IMR-90 (cell line): ENCODE measurements around the gene RBM46. TPM values are rescaled to one million over a fixed set of nuclear protein-coding genes. Genes with fewer than 3 reads are reported as not detected.

Experiments used
- ATAC-seq: fragments of 200-7000 bp; cut with Tn5 transposase; 2 replicates; pipeline ENCODE4 v1.9.1; 2020; ENCODE audit warnings: low read depth, mild to moderate bottlenecking, moderate library complexity
- BruUV-seq: library from RNA; stranded (reverse); fragments of 400-500 nt; replicated peaks from 2 replicates; lab custom pipeline; 2021; lab: Mats Ljungman, UMichigan
- CTCF ChIA-PET: fragments of 300-600 bp; formaldehyde crosslinking; extraction: SDS; loops from one replicate; lab custom pipeline; 2021; ENCODE audit warnings: antibody characterized with exemption; lab: Yijun Ruan, JAX
- POLR2A ChIA-PET: fragments of 300-600 bp; sonication (Branson Sonifier 250); formaldehyde crosslinking; loops from one replicate; lab custom pipeline; 2022; ENCODE audit warnings: antibody characterized with exemption; ENCODE audit not compliant: unreplicated experiment; lab: Charles Lee
- DNase-seq: peaks from one replicate; pipeline ENCODE4 v3.0.0; 2013
- H2AFZ ChIP-seq: replicated peaks from 2 replicates; pipeline ENCODE3; 2013; ENCODE audit warnings: low read length, mild to moderate bottlenecking; ENCODE audit not compliant: poor library complexity
- H2AK5ac ChIP-seq: 2 replicates; pipeline ENCODE4 v1.6.1; 2013; ENCODE audit warnings: low read depth, low read length, inconsistent platforms
- H2AK9ac ChIP-seq: replicated peaks from 2 replicates; pipeline ENCODE3; 2013; ENCODE audit warnings: mild to moderate bottlenecking, low read depth, low read length, moderate library complexity; ENCODE audit not compliant: poor library complexity
- H2BK120ac ChIP-seq: 2 replicates; pipeline ENCODE4 v1.6.1; 2013; ENCODE audit warnings: low read depth, low read length, inconsistent platforms
- H2BK15ac ChIP-seq: 3 replicates; pipeline ENCODE4 v1.6.1; 2013; ENCODE audit warnings: low read depth, low read length, inconsistent platforms
- H2BK20ac ChIP-seq: 2 replicates; pipeline ENCODE4 v1.6.1; 2013; ENCODE audit warnings: low read depth, mild to moderate bottlenecking, inconsistent platforms, low read length, moderate library complexity
- H2BK5ac ChIP-seq: 2 replicates; pipeline ENCODE4 v1.6.1; 2013; ENCODE audit warnings: mild to moderate bottlenecking, low read depth, low read length, inconsistent platforms; ENCODE audit not compliant: poor library complexity, severe bottlenecking
- H3K14ac ChIP-seq: replicated peaks from 2 replicates; pipeline ENCODE4 v1.6.1; 2013; ENCODE audit warnings: low read depth, low read length, inconsistent platforms
- H3K18ac ChIP-seq: 2 replicates; pipeline ENCODE4 v1.6.1; 2013; ENCODE audit warnings: low read depth, low read length, control low read depth
- H3K23ac ChIP-seq: 2 replicates; pipeline ENCODE4 v1.6.1; 2013; ENCODE audit warnings: low read depth, low read length, inconsistent platforms
- H3K27ac ChIP-seq: 2 replicates; pipeline ENCODE4 v1.5.1; 2013; ENCODE audit warnings: mild to moderate bottlenecking, control low read depth, low read length; ENCODE audit not compliant: insufficient read depth
- H3K27me3 ChIP-seq: 2 replicates; pipeline ENCODE4 v1.6.1; 2013; ENCODE audit warnings: low read length; ENCODE audit not compliant: control insufficient read depth, insufficient read depth
- H3K36me3 ChIP-seq: 2 replicates; pipeline ENCODE4 v1.6.1; 2013; ENCODE audit warnings: low read length, mixed read lengths; ENCODE audit not compliant: control insufficient read depth, insufficient read depth
- H3K4ac ChIP-seq: 2 replicates; pipeline ENCODE4 v1.6.1; 2013; ENCODE audit warnings: low read depth, low read length, inconsistent platforms
- H3K4me1 ChIP-seq: 2 replicates; pipeline ENCODE4 v1.6.1; 2013; ENCODE audit warnings: low read length, mixed read lengths; ENCODE audit not compliant: control insufficient read depth, insufficient read depth
- H3K4me2 ChIP-seq: 2 replicates; pipeline ENCODE4 v1.6.1; 2013; ENCODE audit warnings: low read depth, mild to moderate bottlenecking, control low read depth, low read length, moderate library complexity
- H3K4me3 ChIP-seq: 2 replicates; pipeline ENCODE4 v1.5.1; 2013; ENCODE audit warnings: low read depth, mild to moderate bottlenecking, control low read depth, low read length, moderate library complexity; ENCODE audit not compliant: insufficient read depth
- H3K56ac ChIP-seq: 2 replicates; pipeline ENCODE4 v1.6.1; 2013; ENCODE audit warnings: low read length, inconsistent platforms; ENCODE audit not compliant: insufficient read depth; ENCODE audit errors: extremely low read depth
- H3K79me1 ChIP-seq, 2 experiments: 2 replicates each; pipeline ENCODE4 v1.6.1; 2013; ENCODE audit warnings: low read length in 2 of 2, inconsistent platforms in 1 of 2, low read depth in 1 of 2
- H3K9ac ChIP-seq: 2 replicates; pipeline ENCODE4 v1.6.1; 2013; ENCODE audit warnings: low read depth, low read length, control low read depth
- H3K9me1 ChIP-seq: 2 replicates; pipeline ENCODE4 v1.6.1; 2013; ENCODE audit warnings: low read length, inconsistent platforms; ENCODE audit not compliant: insufficient read depth
- H3K9me3 ChIP-seq: 2 replicates; pipeline ENCODE4 v1.6.1; 2013; ENCODE audit warnings: low read length; ENCODE audit not compliant: control insufficient read depth, insufficient read depth
- H4K20me1 ChIP-seq: 2 replicates; pipeline ENCODE4 v1.6.1; 2013; ENCODE audit warnings: low read length, inconsistent platforms; ENCODE audit not compliant: insufficient read depth
- H4K5ac ChIP-seq: 2 replicates; pipeline ENCODE4 v1.6.1; 2013; ENCODE audit warnings: mild to moderate bottlenecking, low read depth, low read length, control low read depth
- H4K8ac ChIP-seq, 2 experiments: 2 replicates each; pipeline ENCODE4 v1.6.1; 2013; ENCODE audit warnings: low read depth in 2 of 2, low read length in 2 of 2, control low read depth in 1 of 2, inconsistent platforms in 1 of 2
- H4K91ac ChIP-seq: 2 replicates; pipeline ENCODE4 v1.6.1; 2013; ENCODE audit warnings: low read depth, low read length, inconsistent platforms; ENCODE audit not compliant: insufficient read depth
- BHLHE40 ChIP-seq: fragments of 150-350 bp; IDR thresholded peaks from 2 replicates; pipeline ENCODE4 v1.6.1; 2016; ENCODE audit warnings: mild to moderate bottlenecking, low read depth, low read length
- CTCF ChIP-seq: conservative IDR thresholded peaks from 2 replicates; pipeline ENCODE4 v1.5.1; 2012; ENCODE audit warnings: mild to moderate bottlenecking, low read depth, low read length, improper control_type of control experiment
- ELK1 ChIP-seq: fragments of 150-350 bp; IDR thresholded peaks from 2 replicates; pipeline ENCODE4 v1.6.1; 2016; ENCODE audit warnings: low read depth, mild to moderate bottlenecking, low read length, moderate library complexity, borderline replicate concordance
- FOS ChIP-seq: fragments of 150-350 bp; IDR thresholded peaks from 2 replicates; pipeline ENCODE4 v1.6.1; 2016; ENCODE audit warnings: low read depth, low read length
- NFE2L2 ChIP-seq: fragments of 150-350 bp; IDR thresholded peaks from 2 replicates; pipeline ENCODE4 v1.6.1; 2016; ENCODE audit warnings: low read depth, mild to moderate bottlenecking, low read length
- RAD21 ChIP-seq: IDR thresholded peaks from 2 replicates; pipeline ENCODE4 v1.6.1; 2012; ENCODE audit warnings: low read length, improper control_type of control experiment
- RFX5 ChIP-seq: IDR thresholded peaks from 2 replicates; pipeline ENCODE4 v1.8.0; 2012; ENCODE audit warnings: low read depth, mild to moderate bottlenecking, low read length, moderate library complexity
- WGBS, 2 experiments: methylation state at CpG; one replicate each; pipeline versions ENCODE4 v1.1.5 to v1.1.7; 2013; ENCODE audit warnings: missing lambda C conversion rate in 2 of 2; ENCODE audit not compliant: insufficient read length in 1 of 2; ENCODE audit errors: extremely low coverage in 2 of 2; 5-methylcytosine and 5-hydroxymethylcytosine counted together
- dilution Hi-C: fragments of 300-500 bp; cut with HindIII; formaldehyde crosslinking; loops from one replicate; pipeline ENCODE4 v1.14.3; 2018; ENCODE audit warnings: low sequenced_read_pairs; ENCODE audit not compliant: unreplicated experiment
- in situ Hi-C: fragments of 300-500 bp; cut with MboI; formaldehyde crosslinking; loops from 3 replicates; pipeline ENCODE4 v1.14.3; 2019; ENCODE audit warnings: low sequenced_read_pairs, inconsistent platforms, mixed read lengths
- intact Hi-C: fragments of 100-400 bp; cut with micrococcal nuclease; formaldehyde crosslinking; loops from 2 replicates; pipeline ENCODE4 v1.10.0; 2022
- polyA plus RNA-seq, 3 experiments: library from polyadenylated mRNA; depleted of rRNA; stranded (reverse); fragments of >200 nt; gene quantifications; 2 replicates each; pipeline ENCODE4 v1.2.3, GENCODE V29; 2012; ENCODE audit warnings: low replicate concordance in 1 of 3
- total RNA-seq: library from RNA; depleted of rRNA; stranded (reverse); fragments of >200 nt; gene quantifications from 2 replicates; pipeline ENCODE4 v1.2.3, GENCODE V29; 2012

Gene RBM46
- total and polyA plus RNA-seq, 2 of the 4 experiments (the other 2 are of a cell fraction), result not detected

GRCh38 chr4:154736770-154737169 lies 44.3 kb upstream of the RBM46 start:
- CTCF ChIA-PET, result no interaction called here
- Histone ChIP-seq H3K4me1 (no peaks in the 10 kb centered on the region), H3K56ac (no peak overlapping the region), H2BK15ac (no peak overlapping the region), H4K91ac (no peak overlapping the region), H4K5ac (no peak overlapping the region), H3K27ac (no peak overlapping the region), H3K4me2 (no peak overlapping the region), H2AK5ac (no peak overlapping the region), H3K14ac (no peak overlapping the region), H2BK20ac (no peak overlapping the region), H3K36me3 (no peaks in the 10 kb centered on the region), H3K18ac (no peak overlapping the region), H4K8ac (no peak overlapping the region), H3K23ac (no peak overlapping the region), H3K9me1 (no peaks in the 10 kb centered on the region), H2AFZ (no peak overlapping the region), H2BK5ac (no peak overlapping the region), H3K27me3 (peaks cover 9% of the 10 kb centered on the region), H4K20me1 (no peaks in the 10 kb centered on the region), H3K79me1 (no peaks in the 10 kb centered on the region), H3K4ac (no peak overlapping the region), H3K9me3 (no peaks in the 10 kb centered on the region), H3K4me3 (no peak overlapping the region), H3K9ac (no peak overlapping the region), H2BK120ac (no peak overlapping the region), H2AK9ac (no peak overlapping the region)
- no CpG with 5 or more reads among the region's 1 CpG for WGBS, 2 experiments
- POLR2A ChIA-PET, result no interaction called here
- intact Hi-C loops (no loop called here), in situ Hi-C loops (no loop called here), dilution Hi-C loops (no loop called here)
- DNase-seq (no peak), ATAC-seq (no peak)
- BruUV-seq, result no TSS peak
- TF ChIP-seq BHLHE40, result no peak
- no peak for TF ChIP-seq CTCF
- no peak for TF ChIP-seq RAD21
- no peak for TF ChIP-seq FOS
- no peak for TF ChIP-seq NFE2L2
- no peak for TF ChIP-seq RFX5
- TF ChIP-seq ELK1, result no peak
